Measurements from ENCODE around the gene FOXQ1.
"Not testable (repeated sequence)": the region's sequence is repeated elsewhere in the genome, so short reads cannot be mapped to it uniquely, and the experiment has no call there.

The FOXQ1 gene

GRCh38 chr6:1318036-1318435, 6.1 kb downstream of the FOXQ1 start:
- Histone ChIP-seq H3K27me3 (ENCODE audit: control insufficient read depth in 1 of 2, insufficient read depth in 2 of 2, low read length in 2 of 2) (peaks cover 0 to 7% of the 10 kb centered on the region in 2 donors), H3K9ac (ENCODE audit: low read depth in 1 of 2, low read length in 2 of 2) (no peak overlapping the region), H3K27ac (ENCODE audit: low read depth, low read length) (no peak overlapping the region), H3K4me1 (ENCODE audit: control insufficient read depth in 1 of 2, insufficient read depth in 2 of 2, low read length in 2 of 2) (peaks cover 28% of the 10 kb centered on the region in 2 donors), H3K36me3 (ENCODE audit: control insufficient read depth in 1 of 2, insufficient read depth in 2 of 2, low read length in 2 of 2) (no peaks in the 10 kb centered on the region), H3K9me3 (ENCODE audit: control insufficient read depth in 1 of 2, low read length in 2 of 2) (no peaks in the 10 kb centered on the region), H3K4me3 (ENCODE audit: low read depth in 1 of 2, low read length in 2 of 2) (no peak overlapping the region)

DNA sequence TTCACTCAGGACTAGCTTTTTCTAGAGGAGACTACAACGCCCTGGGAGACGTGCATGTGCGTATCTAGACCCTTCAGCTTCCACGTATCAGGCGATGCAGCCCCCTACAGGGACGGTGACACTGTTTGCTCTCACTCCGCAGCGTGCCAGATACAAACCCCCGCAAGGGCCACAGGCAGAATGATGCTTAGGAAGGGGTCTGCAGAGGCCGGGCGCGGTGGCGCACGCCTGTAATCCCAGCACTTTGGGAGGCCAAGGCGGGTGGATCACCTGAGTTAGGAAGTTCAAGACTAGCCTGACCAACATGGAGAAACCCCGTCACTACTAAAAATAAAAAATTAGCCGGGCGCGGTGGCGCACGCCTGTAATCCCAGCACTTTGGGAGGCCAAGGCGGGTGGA, 6.7 kb downstream of the FOXQ1 start:
- not testable (repeated sequence) for H3K27ac ChIP-seq (ENCODE audit: low read depth, low read length); H3K36me3 ChIP-seq (ENCODE audit: control insufficient read depth in 1 of 2, insufficient read depth in 2 of 2, low read length in 2 of 2); H3K27me3 ChIP-seq (ENCODE audit: control insufficient read depth in 1 of 2, insufficient read depth in 2 of 2, low read length in 2 of 2); H3K9ac ChIP-seq (ENCODE audit: low read depth in 1 of 2, low read length in 2 of 2); H3K9me3 ChIP-seq (ENCODE audit: control insufficient read depth in 1 of 2, low read length in 2 of 2); H3K4me3 ChIP-seq (ENCODE audit: low read depth in 1 of 2, low read length in 2 of 2)
- peaks cover 28 to 29% of the 10 kb centered on the region in 2 donors for H3K4me1 ChIP-seq (ENCODE audit: control insufficient read depth in 1 of 2, insufficient read depth in 2 of 2, low read length in 2 of 2)

- H3K36me3 ChIP-seq (ENCODE audit: control insufficient read depth in 1 of 2, insufficient read depth in 2 of 2, low read length in 2 of 2): no peaks in the 10 kb centered on the region
- H3K4me1 ChIP-seq (ENCODE audit: control insufficient read depth in 1 of 2, insufficient read depth in 2 of 2, low read length in 2 of 2): peaks cover 24 to 34% of the 10 kb centered on the region in 2 donors
- no peaks in the 10 kb centered on the region for H3K9me3 ChIP-seq (ENCODE audit: control insufficient read depth in 1 of 2, low read length in 2 of 2)
- H3K27me3 ChIP-seq (ENCODE audit: control insufficient read depth in 1 of 2, insufficient read depth in 2 of 2, low read length in 2 of 2): no peaks in the 10 kb centered on the region
- H3K27ac ChIP-seq (ENCODE audit: low read depth, low read length): no peak overlapping the region
- H3K9ac ChIP-seq (ENCODE audit: low read depth in 1 of 2, low read length in 2 of 2): no peak overlapping the region
- H3K4me3 ChIP-seq (ENCODE audit: low read depth in 1 of 2, low read length in 2 of 2): no peak overlapping the region
These were observed 9.8 kb downstream of the FOXQ1 start for GRCh38 chr6:1321738-1322137.

DNA sequence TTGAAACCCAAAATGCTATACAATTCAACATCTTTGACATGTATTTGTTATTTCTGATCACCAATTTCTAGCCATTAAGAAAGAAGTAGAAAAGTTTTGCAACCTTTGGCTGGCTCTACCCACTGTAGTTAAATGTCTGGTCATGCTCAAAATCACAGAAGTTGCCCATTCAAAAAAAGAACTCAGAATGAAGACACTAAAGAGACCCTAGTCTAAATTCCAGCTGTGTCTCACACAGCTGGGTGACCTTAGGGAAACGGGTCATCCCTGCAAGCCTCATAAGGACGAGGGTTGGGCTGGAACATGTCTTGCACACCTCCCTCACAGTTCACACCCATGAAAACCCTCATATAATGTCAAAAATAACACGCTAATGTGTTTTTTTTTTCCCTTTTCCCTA, 10.3 kb downstream of the FOXQ1 start:
- Histone ChIP-seq H3K36me3 (ENCODE audit: control insufficient read depth in 1 of 2, insufficient read depth in 2 of 2, low read length in 2 of 2) (no peaks in the 10 kb centered on the region), H3K4me3 (ENCODE audit: low read depth in 1 of 2, low read length in 2 of 2) (no peak overlapping the region), H3K27me3 (ENCODE audit: control insufficient read depth in 1 of 2, insufficient read depth in 2 of 2, low read length in 2 of 2) (no peaks in the 10 kb centered on the region), H3K27ac (ENCODE audit: low read depth, low read length) (no peak overlapping the region), H3K9me3 (ENCODE audit: control insufficient read depth in 1 of 2, low read length in 2 of 2) (no peaks in the 10 kb centered on the region), H3K9ac (ENCODE audit: low read depth in 1 of 2, low read length in 2 of 2) (no peak overlapping the region), H3K4me1 (ENCODE audit: control insufficient read depth in 1 of 2, insufficient read depth in 2 of 2, low read length in 2 of 2) (peaks cover 25 to 34% of the 10 kb centered on the region in 2 donors)

- Histone ChIP-seq H3K27me3 (ENCODE audit: control insufficient read depth in 1 of 2, insufficient read depth in 2 of 2, low read length in 2 of 2) (no peaks in the 10 kb centered on the region), H3K36me3 (ENCODE audit: control insufficient read depth in 1 of 2, insufficient read depth in 2 of 2, low read length in 2 of 2) (no peaks in the 10 kb centered on the region), H3K27ac (ENCODE audit: low read depth, low read length) (no peak overlapping the region), H3K4me1 (ENCODE audit: control insufficient read depth in 1 of 2, insufficient read depth in 2 of 2, low read length in 2 of 2) (peaks cover 25 to 34% of the 10 kb centered on the region in 2 donors), H3K4me3 (ENCODE audit: low read depth in 1 of 2, low read length in 2 of 2) (no peak overlapping the region), H3K9ac (ENCODE audit: low read depth in 1 of 2, low read length in 2 of 2) (no peak overlapping the region), H3K9me3 (ENCODE audit: control insufficient read depth in 1 of 2, low read length in 2 of 2) (no peaks in the 10 kb centered on the region)
These were observed 10.9 kb downstream of the FOXQ1 start for GRCh38 chr6:1322696-1323219.

DNA sequence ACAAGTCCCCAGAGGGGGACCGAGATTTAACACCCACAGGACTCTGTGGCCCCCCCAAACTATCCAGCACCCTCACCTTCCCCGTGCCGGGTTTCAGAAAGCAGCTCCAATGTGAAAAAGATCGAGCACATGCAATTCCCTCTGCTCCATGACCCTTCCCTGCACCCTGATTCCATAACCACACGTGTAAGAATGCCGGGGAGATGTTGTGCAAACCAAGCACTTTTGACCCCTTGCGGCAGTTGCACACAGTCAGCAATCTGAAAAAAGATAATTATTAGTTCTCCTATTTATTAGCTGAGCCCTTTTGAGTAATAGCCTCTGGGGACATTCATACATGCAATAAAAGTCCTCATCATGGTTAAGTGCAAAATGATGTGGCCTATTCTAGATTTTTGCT, 13.0 kb downstream of the FOXQ1 start:
- H3K4me3 ChIP-seq (ENCODE audit: low read depth in 1 of 2, low read length in 2 of 2): no peak overlapping the region
- no peak overlapping the region for H3K9ac ChIP-seq (ENCODE audit: low read depth in 1 of 2, low read length in 2 of 2)
- peaks cover 25 to 34% of the 10 kb centered on the region in 2 donors for H3K4me1 ChIP-seq (ENCODE audit: control insufficient read depth in 1 of 2, insufficient read depth in 2 of 2, low read length in 2 of 2)
- H3K27ac ChIP-seq (ENCODE audit: low read depth, low read length): no peak overlapping the region
- no peaks in the 10 kb centered on the region for H3K36me3 ChIP-seq (ENCODE audit: control insufficient read depth in 1 of 2, insufficient read depth in 2 of 2, low read length in 2 of 2)
- no peaks in the 10 kb centered on the region for H3K27me3 ChIP-seq (ENCODE audit: control insufficient read depth in 1 of 2, insufficient read depth in 2 of 2, low read length in 2 of 2)
- H3K9me3 ChIP-seq (ENCODE audit: control insufficient read depth in 1 of 2, low read length in 2 of 2): no peaks in the 10 kb centered on the region

- peaks cover 25 to 34% of the 10 kb centered on the region in 2 donors for H3K4me1 ChIP-seq (ENCODE audit: control insufficient read depth in 1 of 2, insufficient read depth in 2 of 2, low read length in 2 of 2)
- no peak overlapping the region for H3K9ac ChIP-seq (ENCODE audit: low read depth in 1 of 2, low read length in 2 of 2)
- H3K9me3 ChIP-seq (ENCODE audit: control insufficient read depth in 1 of 2, low read length in 2 of 2): no peaks in the 10 kb centered on the region
- H3K27ac ChIP-seq (ENCODE audit: low read depth, low read length): no peak overlapping the region
- H3K4me3 ChIP-seq (ENCODE audit: low read depth in 1 of 2, low read length in 2 of 2): no peak overlapping the region
- H3K36me3 ChIP-seq (ENCODE audit: control insufficient read depth in 1 of 2, insufficient read depth in 2 of 2, low read length in 2 of 2): no peaks in the 10 kb centered on the region
- H3K27me3 ChIP-seq (ENCODE audit: control insufficient read depth in 1 of 2, insufficient read depth in 2 of 2, low read length in 2 of 2): no peaks in the 10 kb centered on the region
These were observed 13.8 kb downstream of the FOXQ1 start for GRCh38 chr6:1325461-1326309.

DNA sequence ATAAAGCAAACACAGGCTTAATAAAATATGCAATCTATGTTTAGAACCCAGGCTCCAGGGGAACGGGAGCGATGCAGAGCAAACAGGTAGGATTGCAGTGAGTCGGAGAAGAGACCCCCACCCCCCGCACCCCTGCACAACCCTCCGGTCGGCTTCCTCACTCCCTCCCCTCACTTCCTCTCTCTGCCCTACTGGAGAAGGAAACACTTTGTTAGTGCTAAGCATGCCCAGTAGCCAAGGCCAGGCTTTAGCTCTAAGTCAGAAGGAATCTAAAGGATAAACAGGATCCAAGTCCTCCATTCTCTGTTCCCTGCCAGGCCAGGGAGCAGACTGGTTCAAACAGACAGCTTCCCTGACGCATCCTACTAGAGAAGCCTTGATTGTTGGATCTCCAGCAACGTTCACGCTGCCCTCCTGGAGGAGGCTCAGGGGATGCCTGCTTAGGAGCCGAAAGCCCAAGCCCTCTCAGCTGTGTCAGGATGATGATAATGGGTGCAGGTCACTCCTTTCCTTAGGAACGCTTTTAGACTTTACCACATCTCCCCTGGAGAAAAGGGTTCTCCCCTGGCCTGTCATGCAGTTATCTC, 14.7 kb downstream of the FOXQ1 start:
- no peaks in the 10 kb centered on the region for H3K27me3 ChIP-seq (ENCODE audit: control insufficient read depth in 1 of 2, insufficient read depth in 2 of 2, low read length in 2 of 2)
- H3K9ac ChIP-seq (ENCODE audit: low read depth in 1 of 2, low read length in 2 of 2): no peak overlapping the region
- H3K4me1 ChIP-seq (ENCODE audit: control insufficient read depth in 1 of 2, insufficient read depth in 2 of 2, low read length in 2 of 2): peaks cover 25 to 34% of the 10 kb centered on the region in 2 donors
- no peak overlapping the region for H3K4me3 ChIP-seq (ENCODE audit: low read depth in 1 of 2, low read length in 2 of 2)
- H3K9me3 ChIP-seq (ENCODE audit: control insufficient read depth in 1 of 2, low read length in 2 of 2): no peaks in the 10 kb centered on the region
- no peak overlapping the region for H3K27ac ChIP-seq (ENCODE audit: low read depth, low read length)
- no peaks in the 10 kb centered on the region for H3K36me3 ChIP-seq (ENCODE audit: control insufficient read depth in 1 of 2, insufficient read depth in 2 of 2, low read length in 2 of 2)

GRCh38 chr6:1327630-1328029, 15.7 kb downstream of the FOXQ1 start:
- H3K9ac ChIP-seq (ENCODE audit: low read depth in 1 of 2, low read length in 2 of 2): no peak overlapping the region
- H3K36me3 ChIP-seq (ENCODE audit: control insufficient read depth in 1 of 2, insufficient read depth in 2 of 2, low read length in 2 of 2): no peaks in the 10 kb centered on the region
- no peaks in the 10 kb centered on the region for H3K27me3 ChIP-seq (ENCODE audit: control insufficient read depth in 1 of 2, insufficient read depth in 2 of 2, low read length in 2 of 2)
- H3K9me3 ChIP-seq (ENCODE audit: control insufficient read depth in 1 of 2, low read length in 2 of 2): no peaks in the 10 kb centered on the region
- H3K4me1 ChIP-seq (ENCODE audit: control insufficient read depth in 1 of 2, insufficient read depth in 2 of 2, low read length in 2 of 2): peaks cover 15 to 30% of the 10 kb centered on the region in 2 donors
- H3K4me3 ChIP-seq (ENCODE audit: low read depth in 1 of 2, low read length in 2 of 2): no peak overlapping the region
- H3K27ac ChIP-seq (ENCODE audit: low read depth, low read length): no peak overlapping the region

DNA sequence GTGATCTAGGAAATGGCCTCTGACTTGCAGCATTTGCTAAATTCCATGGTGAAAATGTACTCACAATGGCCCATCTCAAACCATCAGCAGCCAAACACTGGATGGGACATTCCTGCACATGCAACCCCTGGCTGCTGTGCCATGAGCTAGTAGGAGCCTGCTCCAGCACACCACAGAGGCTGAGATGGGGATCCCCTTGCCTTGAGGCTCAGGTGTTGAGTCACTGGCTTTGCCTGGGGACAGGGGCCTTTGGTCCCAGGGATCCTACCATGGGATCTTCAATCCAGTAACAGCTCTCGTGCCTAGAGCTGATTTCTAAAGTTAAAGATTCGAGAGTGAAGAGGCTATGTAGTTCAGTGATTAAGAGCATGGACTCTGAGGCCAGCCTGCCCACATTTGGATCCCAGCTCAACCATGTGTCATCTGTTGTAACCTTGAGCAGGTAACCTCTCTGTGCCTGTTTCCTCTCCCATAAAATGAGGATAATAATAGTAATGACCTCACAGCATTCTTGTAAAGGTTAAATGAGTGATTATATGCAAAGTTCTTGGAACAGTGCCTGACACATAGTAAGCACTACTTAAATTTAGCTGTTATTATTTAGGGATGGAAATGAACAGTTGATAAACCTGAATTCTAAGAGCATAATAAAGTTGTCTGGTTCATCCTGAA, 16.4 kb downstream of the FOXQ1 start:
- Histone ChIP-seq H3K36me3 (ENCODE audit: control insufficient read depth in 1 of 2, insufficient read depth in 2 of 2, low read length in 2 of 2) (no peaks in the 10 kb centered on the region), H3K9me3 (ENCODE audit: control insufficient read depth in 1 of 2, low read length in 2 of 2) (no peaks in the 10 kb centered on the region), H3K4me3 (ENCODE audit: low read depth in 1 of 2, low read length in 2 of 2) (no peak overlapping the region), H3K27me3 (ENCODE audit: control insufficient read depth in 1 of 2, insufficient read depth in 2 of 2, low read length in 2 of 2) (no peaks in the 10 kb centered on the region), H3K4me1 (ENCODE audit: control insufficient read depth in 1 of 2, insufficient read depth in 2 of 2, low read length in 2 of 2) (peaks cover 9 to 31% of the 10 kb centered on the region in 2 donors), H3K9ac (ENCODE audit: low read depth in 1 of 2, low read length in 2 of 2) (no peak overlapping the region), H3K27ac (ENCODE audit: low read depth, low read length) (no peak overlapping the region)

Data from duodenal mucosa (tissue), 2 donors.